Cardiac muscle cell (in vitro differentiated cells and primary cell): ENCODE measurements around the gene CFAP77. TPM values are rescaled to one million over a fixed set of nuclear protein-coding genes. Genes with fewer than 3 reads are reported as not detected.

ENCODE experiments used
- DNase-seq, 2 donors: peaks; one replicate each; pipeline versions ENCODE4 v3.0.0 to v3.0.0-alpha.2; 2010 to 2017; ENCODE audit warnings: low read depth in 1 of 2, low spot score in 1 of 2
- H3K27ac ChIP-seq: fragments of 200-600 bp; sonication (generic); 2 replicates; pipeline ENCODE4 v1.5.1; 2016
- H3K27me3 ChIP-seq: fragments of 200-600 bp; sonication (generic); 2 replicates; pipeline ENCODE4 v1.6.0; 2016; ENCODE audit warnings: control low read depth
- H3K36me3 ChIP-seq: fragments of 200-600 bp; sonication (generic); 2 replicates; pipeline ENCODE4 v1.5.1; 2016; ENCODE audit warnings: control low read depth
- H3K4me1 ChIP-seq: fragments of 200-600 bp; sonication (generic); 2 replicates; pipeline ENCODE4 v1.8.1; 2017; ENCODE audit warnings: low read depth, mild to moderate bottlenecking, mixed run types
- H3K4me3 ChIP-seq: fragments of 200-600 bp; sonication (generic); 2 replicates; pipeline ENCODE4 v1.5.1; 2016; ENCODE audit warnings: mild to moderate bottlenecking
- H3K9me3 ChIP-seq: fragments of 200-600 bp; sonication (generic); 2 replicates; pipeline ENCODE4 v1.5.1; 2017; ENCODE audit warnings: low read depth, mild to moderate bottlenecking, control low read depth
- polyA plus RNA-seq: library from polyadenylated mRNA; unstranded; fragments of >200 nt; fragmentation: Nextera tagmentation; extraction: Ambion mirVana; gene quantifications from 2 replicates; pipeline ENCODE4 v1.2.1, GENCODE V29; 2016
- total RNA-seq: library from RNA; depleted of rRNA; stranded (reverse); fragments of >200 nt; gene quantifications from 2 replicates; pipeline ENCODE4 v1.2.3, GENCODE V29; 2016
- TF ChIP-seq, protein P1 (sequence below): IDR thresholded peaks from 2 replicates; pipeline ENCODE4 v1.5.1; 2012; ENCODE audit warnings: low read depth, mild to moderate bottlenecking, low read length

Gene CFAP77
- total and polyA plus RNA-seq, 2 experiments from 2014 or later, result 0.46 to 1.5 TPM

DNA sequence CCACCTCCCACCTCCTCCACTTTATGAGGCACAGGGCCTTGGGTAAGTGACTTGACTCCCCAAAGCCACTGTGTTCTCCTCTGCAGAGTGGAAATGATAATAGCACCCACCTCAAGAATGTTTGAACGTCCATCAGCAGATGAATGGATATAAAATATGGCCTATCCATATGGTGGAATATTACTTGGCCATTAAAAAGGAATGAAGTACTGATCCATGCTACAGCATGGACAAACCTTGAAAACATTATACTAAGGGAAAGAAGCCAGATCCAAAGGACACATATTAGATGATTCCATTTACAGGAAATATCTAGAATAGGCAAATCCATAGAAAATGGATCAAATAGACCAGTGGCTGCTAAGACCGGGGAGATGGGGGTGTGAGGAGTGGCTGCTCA, 50.2 kb downstream of the CFAP77 start:
- H3K27me3 ChIP-seq, result no peaks in the 10 kb centered on the region
- H3K27ac ChIP-seq, result no peak overlapping the region
- DNase-seq, result no peak
- no peaks in the 10 kb centered on the region for H3K36me3 ChIP-seq
- H3K4me3 ChIP-seq, result no peak overlapping the region
- TF ChIP-seq, protein P1, sequence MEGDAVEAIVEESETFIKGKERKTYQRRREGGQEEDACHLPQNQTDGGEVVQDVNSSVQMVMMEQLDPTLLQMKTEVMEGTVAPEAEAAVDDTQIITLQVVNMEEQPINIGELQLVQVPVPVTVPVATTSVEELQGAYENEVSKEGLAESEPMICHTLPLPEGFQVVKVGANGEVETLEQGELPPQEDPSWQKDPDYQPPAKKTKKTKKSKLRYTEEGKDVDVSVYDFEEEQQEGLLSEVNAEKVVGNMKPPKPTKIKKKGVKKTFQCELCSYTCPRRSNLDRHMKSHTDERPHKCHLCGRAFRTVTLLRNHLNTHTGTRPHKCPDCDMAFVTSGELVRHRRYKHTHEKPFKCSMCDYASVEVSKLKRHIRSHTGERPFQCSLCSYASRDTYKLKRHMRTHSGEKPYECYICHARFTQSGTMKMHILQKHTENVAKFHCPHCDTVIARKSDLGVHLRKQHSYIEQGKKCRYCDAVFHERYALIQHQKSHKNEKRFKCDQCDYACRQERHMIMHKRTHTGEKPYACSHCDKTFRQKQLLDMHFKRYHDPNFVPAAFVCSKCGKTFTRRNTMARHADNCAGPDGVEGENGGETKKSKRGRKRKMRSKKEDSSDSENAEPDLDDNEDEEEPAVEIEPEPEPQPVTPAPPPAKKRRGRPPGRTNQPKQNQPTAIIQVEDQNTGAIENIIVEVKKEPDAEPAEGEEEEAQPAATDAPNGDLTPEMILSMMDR, result no peak
- H3K9me3 ChIP-seq, result no peaks in the 10 kb centered on the region
- H3K4me1 ChIP-seq, result no peaks in the 10 kb centered on the region

DNA sequence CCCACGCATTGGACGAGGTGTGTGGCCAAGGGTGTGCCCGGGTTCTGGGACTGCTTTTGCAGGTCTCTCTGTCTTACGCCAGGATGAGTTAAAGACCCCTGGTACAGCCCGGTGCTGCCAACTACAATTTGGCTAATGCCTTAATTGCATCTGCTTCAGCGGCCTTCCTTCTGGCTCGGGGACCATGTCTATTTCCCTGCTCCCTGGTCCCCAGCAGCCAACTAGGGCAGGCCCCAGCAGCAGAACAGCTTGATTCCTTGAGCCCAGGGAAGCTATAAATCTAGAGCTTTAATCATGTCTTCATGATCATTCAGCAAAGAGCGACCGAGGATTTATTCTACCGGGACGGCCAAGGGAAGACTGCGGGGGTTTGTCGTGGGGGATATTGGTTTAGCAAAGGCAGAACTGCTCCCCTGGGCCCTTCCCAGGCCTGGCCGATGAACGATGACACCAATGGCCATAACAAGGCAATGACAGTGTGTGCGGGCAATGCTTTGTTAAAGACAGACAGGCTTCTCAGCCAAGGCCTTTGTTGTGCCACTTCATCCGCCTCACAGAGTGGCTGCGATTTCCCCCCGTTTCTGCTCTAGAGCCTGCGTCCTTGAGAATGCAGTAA, 51.4 kb downstream of the CFAP77 start:
- no peaks in the 10 kb centered on the region for H3K4me1 ChIP-seq
- no peak overlapping the region for H3K27ac ChIP-seq
- TF ChIP-seq, protein P1, result no peak
- H3K36me3 ChIP-seq, result no peaks in the 10 kb centered on the region
- no peak overlapping the region for H3K4me3 ChIP-seq
- DNase-seq, result no peak
- H3K9me3 ChIP-seq, result no peaks in the 10 kb centered on the region
- no peaks in the 10 kb centered on the region for H3K27me3 ChIP-seq

DNA sequence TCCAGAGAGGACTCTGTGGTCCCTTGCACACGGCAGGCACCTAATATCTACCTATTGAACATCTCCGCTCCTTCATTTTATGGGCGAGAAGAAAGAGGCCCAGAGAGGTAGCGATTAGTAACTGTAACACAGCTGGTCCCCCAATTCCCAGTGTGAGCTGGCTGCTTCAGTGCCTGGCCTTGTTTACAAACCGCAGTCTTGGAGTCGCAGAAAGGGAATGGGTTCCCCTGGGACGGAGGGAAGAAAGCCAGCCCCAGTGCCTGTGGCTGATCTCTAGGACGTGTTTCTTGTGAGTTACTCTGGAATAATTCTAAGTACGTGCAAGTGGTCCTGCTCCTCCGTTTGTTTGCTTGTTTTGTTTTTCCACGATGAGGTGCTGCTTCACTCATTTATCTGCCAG, 52.0 kb downstream of the CFAP77 start:
- Histone ChIP-seq H3K4me1 (no peaks in the 10 kb centered on the region), H3K27me3 (no peaks in the 10 kb centered on the region), H3K27ac (no peak overlapping the region), H3K9me3 (no peaks in the 10 kb centered on the region), H3K36me3 (no peaks in the 10 kb centered on the region), H3K4me3 (no peak overlapping the region)
- TF ChIP-seq, protein P1, result no peak
- DNase-seq, result no peak

DNA sequence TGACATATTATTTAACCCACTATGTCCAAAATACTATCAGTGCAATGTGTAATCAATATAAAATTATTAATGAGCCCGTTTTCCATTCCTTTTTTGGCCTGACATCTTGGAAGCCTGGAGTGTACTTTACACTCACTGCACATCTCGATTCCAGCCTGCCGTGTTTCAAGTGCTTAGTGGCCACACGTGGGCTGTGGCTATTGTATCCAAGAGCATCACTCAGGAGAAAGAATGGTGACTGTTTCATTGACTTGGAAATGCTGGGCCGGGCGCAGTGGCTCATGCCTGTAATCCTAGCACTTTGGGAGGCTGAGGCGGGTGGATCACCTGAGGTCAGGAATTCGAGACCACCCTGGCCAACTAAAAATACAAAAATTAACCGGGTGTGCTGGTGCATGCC, 54.5 kb downstream of the CFAP77 start:
- H3K27me3 ChIP-seq, result no peaks in the 10 kb centered on the region
- no peak overlapping the region for H3K27ac ChIP-seq
- H3K36me3 ChIP-seq, result no peaks in the 10 kb centered on the region
- no peaks in the 10 kb centered on the region for H3K4me1 ChIP-seq
- no peak overlapping the region for H3K4me3 ChIP-seq
- DNase-seq, result no peak
- no peaks in the 10 kb centered on the region for H3K9me3 ChIP-seq
- TF ChIP-seq, protein P1, result no peak

DNA sequence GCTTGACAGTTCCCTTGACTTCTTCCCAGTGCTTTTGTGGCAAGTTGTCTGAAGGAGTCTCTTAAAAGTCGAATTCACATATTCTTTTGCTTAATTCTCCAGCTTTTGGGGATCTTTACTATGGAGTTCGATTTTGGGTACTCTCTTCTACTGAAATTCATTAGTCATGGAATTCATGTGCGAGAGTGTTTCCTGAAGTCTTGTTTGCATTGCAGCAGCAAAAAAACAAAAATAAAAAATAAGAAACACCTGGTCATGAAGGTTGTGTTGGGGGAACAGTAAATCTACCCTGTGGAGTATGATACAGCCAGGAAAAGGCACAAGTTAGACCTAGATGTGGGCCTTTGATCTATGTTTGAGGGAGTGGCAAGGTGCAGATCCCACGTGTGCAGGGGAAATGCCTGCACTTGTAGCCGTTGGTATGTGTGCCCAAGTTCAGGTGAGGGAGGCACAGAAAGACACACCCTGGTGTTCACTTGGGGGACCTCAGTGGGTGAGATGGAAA, 55.2 kb downstream of the CFAP77 start:
- no peaks in the 10 kb centered on the region for H3K4me1 ChIP-seq
- H3K27ac ChIP-seq, result no peak overlapping the region
- H3K27me3 ChIP-seq, result no peaks in the 10 kb centered on the region
- TF ChIP-seq, protein P1, result no peak
- no peaks in the 10 kb centered on the region for H3K36me3 ChIP-seq
- no peak overlapping the region for H3K4me3 ChIP-seq
- DNase-seq, result no peak
- no peaks in the 10 kb centered on the region for H3K9me3 ChIP-seq
